Central memory CD4-positive, alpha-beta T cell (primary cell): ENCODE data around the gene B4GALNT4.
"Not testable (repeated sequence)": the region's sequence is repeated elsewhere in the genome, so short reads cannot be mapped to it uniquely, and the experiment has no call there.

Experiments
- DNase-seq: peaks from one replicate; pipeline ENCODE4 v3.0.0; 2022

B4GALNT4 gene

GRCh38 chr11:409008-409599 lies 39.8 kb downstream of the B4GALNT4 start:
- DNase-seq, result no peak

DNA sequence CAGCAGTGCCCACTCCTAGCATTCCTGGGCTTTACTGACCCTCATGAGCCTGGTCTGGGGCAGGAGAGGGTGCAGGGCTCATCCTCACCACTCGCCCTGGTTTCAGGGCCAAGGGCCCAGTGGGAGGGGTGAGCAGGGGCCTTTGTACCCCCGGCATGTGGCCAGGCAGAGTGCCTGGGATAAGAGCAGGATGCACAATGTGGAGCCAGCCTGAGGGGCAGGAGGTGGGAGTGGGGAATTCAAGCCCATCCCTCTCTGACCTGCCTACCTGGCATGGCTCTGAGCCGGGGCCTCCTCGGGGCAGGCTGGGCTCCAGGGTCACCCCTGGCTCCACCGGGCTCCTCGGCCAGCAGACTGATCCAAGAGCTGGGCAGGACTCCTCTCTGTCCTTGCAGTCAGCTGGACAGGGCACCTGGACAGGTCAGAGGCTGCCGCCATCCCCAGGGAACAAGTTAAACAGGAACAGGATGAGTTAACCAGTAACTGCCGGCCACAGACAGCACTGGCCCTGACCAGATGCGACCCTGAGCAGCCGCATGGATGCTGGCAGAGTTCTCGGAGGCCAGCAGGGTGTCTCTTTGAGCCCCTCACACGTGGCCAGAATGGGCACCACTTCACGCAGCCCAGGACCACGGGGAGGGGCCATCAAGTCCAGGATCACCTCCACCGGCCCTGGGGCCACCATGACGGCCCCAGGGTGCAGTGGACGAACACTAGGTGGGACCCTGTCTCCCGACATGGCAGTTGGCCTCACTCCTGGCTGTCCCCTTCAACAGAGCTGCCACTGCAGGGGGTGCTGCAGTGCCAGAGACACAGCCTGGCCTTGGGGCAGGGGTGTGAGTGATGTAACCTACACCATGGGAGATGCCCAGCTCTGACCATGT lies 40.5 kb downstream of the B4GALNT4 start:
- DNase-seq, result no peak

DNA sequence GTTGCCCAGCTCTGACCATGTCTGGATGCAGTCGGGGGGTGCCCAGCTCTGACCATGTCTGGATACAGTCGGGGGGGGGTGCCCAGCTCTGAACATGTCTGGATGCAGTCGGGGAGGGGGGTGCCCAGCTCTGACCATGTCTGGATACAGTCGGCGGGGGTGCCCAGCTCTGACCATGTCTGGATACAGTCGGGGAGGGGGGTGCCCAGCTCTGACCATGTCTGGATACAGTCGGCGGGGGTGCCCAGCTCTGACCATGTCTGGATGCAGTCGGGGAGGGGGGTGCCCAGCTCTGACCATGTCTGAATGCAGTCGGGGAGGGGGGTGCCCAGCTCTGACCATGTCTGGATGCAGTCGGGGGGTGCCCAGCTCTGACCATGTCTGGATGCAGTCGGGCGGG lies 41.4 kb downstream of the B4GALNT4 start:
- not testable (repeated sequence) for DNase-seq

GRCh38 chr11:411520-411919 lies 42.2 kb downstream of the B4GALNT4 start:
- not testable (repeated sequence) for DNase-seq

DNA sequence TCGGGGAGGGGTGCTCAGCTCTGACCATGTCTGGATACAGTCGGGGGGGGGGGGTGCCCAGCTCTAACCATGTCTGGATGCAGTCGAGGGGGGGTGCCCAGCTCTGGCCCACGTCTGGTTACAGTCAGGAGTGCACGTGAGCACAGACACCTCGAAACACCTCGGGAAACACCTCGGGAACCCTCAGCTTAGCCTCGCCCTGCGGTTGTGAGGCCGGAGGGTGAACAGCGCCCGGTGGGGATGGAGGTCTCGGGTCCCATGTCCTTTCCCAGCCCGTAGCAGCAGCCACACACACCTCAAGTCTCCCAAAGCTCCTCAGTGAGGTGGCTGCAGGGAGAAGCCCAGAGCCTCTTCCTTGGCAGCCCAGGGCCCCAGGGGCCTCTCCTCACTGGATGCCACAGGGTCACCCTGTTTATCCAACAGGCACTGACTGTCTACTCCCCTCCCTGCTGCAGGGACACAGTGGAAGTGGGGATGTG lies 43.4 kb downstream of the B4GALNT4 start:
- DNase-seq, result no peak

GRCh38 chr11:413120-414081 lies 44.1 kb downstream of the B4GALNT4 start:
- DNase-seq, result no peak

GRCh38 chr11:414318-414857 lies 45.1 kb downstream of the B4GALNT4 start:
- DNase-seq, result no peak

DNA sequence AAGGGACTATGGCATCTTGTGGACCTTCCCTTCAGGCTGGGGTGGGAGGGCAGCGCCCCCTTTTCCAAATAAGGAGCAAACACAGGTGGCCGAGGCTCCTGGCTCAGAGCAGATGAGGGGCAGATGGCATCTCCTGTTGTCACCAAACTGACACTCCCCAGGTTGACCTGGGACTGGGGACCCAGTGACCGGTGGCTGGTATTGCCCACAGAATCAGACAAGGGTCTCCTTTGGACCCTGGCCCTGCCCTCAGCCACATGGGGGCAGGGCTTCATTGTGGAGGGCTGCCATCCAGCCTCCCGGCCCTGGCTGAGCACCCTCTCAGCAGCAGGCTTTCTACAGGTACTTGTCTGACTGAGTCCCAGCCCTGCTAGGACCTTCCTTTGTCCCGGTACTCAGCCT lies 46.3 kb downstream of the B4GALNT4 start:
- DNase-seq, result no peak

- no peak for DNase-seq
Measured at GRCh38 chr11:416051-416756, 46.9 kb downstream of the B4GALNT4 start.

- peak; percentile 40 for DNase-seq
Measured at GRCh38 chr11:416757-417621, 47.7 kb downstream of the B4GALNT4 start.

- no peak for DNase-seq
Measured at GRCh38 chr11:417652-418342, 48.5 kb downstream of the B4GALNT4 start.

- DNase-seq, result no peak
Measured at GRCh38 chr11:418343-419247, 49.3 kb downstream of the B4GALNT4 start.

GRCh38 chr11:419248-420005 lies 50.1 kb downstream of the B4GALNT4 start:
- no peak for DNase-seq

- DNase-seq, result no peak
Measured at GRCh38 chr11:420054-420910, 51.0 kb downstream of the B4GALNT4 start.

DNA sequence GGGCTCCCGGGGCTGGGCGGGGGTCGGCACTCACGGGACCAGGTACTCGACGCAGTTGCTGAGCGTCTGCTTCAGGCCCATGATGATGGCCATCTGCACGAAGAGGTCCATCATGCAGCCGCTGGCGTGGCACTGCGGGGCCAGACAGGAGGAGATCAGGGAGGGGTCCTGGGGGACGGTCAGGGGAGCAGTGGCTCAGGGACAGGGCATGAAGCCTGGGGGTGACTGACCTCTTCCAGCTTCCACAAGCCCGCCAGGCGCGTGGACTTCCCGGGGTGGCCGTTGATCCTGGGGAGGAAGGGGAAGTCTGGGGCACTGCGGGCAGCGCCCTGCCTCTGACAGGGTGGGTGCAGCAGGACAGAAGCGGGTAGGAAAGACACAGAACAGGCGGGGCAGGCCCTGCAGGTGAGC lies 51.6 kb downstream of the B4GALNT4 start:
- no peak for DNase-seq

DNA sequence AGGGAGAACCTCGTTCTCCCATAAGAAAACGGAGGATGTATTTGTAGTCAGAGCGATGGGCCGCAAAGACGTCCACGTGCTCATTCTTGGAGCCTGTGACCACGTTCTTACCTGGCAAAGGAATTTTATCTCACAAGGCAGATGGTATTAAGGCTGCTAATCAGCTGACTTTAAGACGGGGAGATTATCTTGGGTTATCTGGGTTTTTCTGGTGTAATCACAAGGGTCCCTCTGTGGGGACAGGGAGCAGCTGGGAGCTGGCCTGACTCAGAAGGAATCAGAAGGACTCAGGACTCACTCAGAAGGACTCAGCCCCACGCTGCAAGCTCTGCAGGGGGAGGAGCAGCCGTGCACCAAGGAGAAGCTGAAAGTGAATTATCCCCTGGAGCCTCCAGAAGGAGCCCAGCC lies 53.0 kb downstream of the B4GALNT4 start:
- DNase-seq, result no peak

DNA sequence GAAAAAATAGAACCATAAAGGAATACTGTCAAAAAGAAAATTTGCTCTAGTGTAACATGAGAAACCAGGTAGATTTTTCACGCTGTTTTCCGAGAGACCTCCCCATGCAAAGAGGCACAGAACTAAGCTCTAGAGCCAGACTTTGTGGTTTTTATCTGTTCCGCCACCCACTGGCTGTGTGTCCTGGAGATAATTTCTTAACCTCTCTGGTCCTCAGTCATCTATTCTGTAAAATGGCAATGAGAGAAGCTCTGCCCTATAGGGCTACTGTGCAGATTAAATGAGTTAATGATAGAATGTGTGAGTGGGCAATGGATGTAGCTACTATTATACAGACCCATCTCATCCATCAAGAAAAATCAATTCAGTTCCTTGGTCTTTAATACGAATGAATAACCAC lies 54.9 kb downstream of the B4GALNT4 start:
- DNase-seq, result no peak
